Spinal cord (tissue), 10 donors: ENCODE data around the gene KIRREL1. TPM values are rescaled to one million over a fixed set of nuclear protein-coding genes. Genes with fewer than 3 reads are reported as not detected.
A peak's percentile ranks its signal among the peaks of the same experiment; 100 is the strongest.

ENCODE experiments used
- DNase-seq, 6 donors: peaks; one replicate each; pipeline versions ENCODE4 v3.0.0 to v3.0.0-alpha.2; 2013 to 2015; ENCODE audit warnings: low spot score in 6 of 6, low read depth in 4 of 6
- H3K27ac ChIP-seq: one replicate; pipeline ENCODE4 v1.5.1; 2013; ENCODE audit warnings: low read depth, low read length, control low read depth
- H3K27me3 ChIP-seq: one replicate; pipeline ENCODE4 v1.6.1; 2013; ENCODE audit warnings: low read length; ENCODE audit not compliant: control insufficient read depth, insufficient read depth
- H3K36me3 ChIP-seq: one replicate; pipeline ENCODE4 v1.6.1; 2013; ENCODE audit warnings: low read length; ENCODE audit not compliant: control insufficient read depth, insufficient read depth
- H3K4me1 ChIP-seq: one replicate; pipeline ENCODE4 v1.6.1; 2013; ENCODE audit warnings: low read length; ENCODE audit not compliant: control insufficient read depth, insufficient read depth
- H3K4me3 ChIP-seq: one replicate; pipeline ENCODE4 v1.5.1; 2013; ENCODE audit warnings: low read depth, low read length, control low read depth
- H3K9me3 ChIP-seq: one replicate; pipeline ENCODE4 v1.6.1; 2013; ENCODE audit warnings: low read length; ENCODE audit not compliant: control insufficient read depth, insufficient read depth
- WGBS: methylation state at CpG from one replicate; pipeline ENCODE4 v1.1.5; 2013; ENCODE audit warnings: missing lambda C conversion rate; ENCODE audit not compliant: insufficient coverage; 5-methylcytosine and 5-hydroxymethylcytosine counted together
- polyA plus RNA-seq, 2 donors: library from polyadenylated mRNA; unstranded; fragments of 120-200 nt; gene quantifications; one replicate each; pipeline ENCODE4 v1.2.1, GENCODE V29; 2013; ENCODE audit not compliant: insufficient read length in 2 of 2
- total RNA-seq, 2 donors: library from RNA; depleted of rRNA in 1 of 2; stranded (reverse); fragments of 120-200 nt in 1 of 2; fragments of >200 nt in 1 of 2; gene quantifications; one replicate each; pipeline versions ENCODE4 v1.2.3 to v1.2.4, GENCODE V29; 2013 to 2014
- donor health status: healthy.

The KIRREL1 gene
- total and polyA plus RNA-seq, 4 donors = 21.6 to 40.2 (median 29.2) TPM

GRCh38 chr1:158016651-158017335 lies 23.3 kb downstream of the KIRREL1 start:
- Histone ChIP-seq H3K4me3 (no peak overlapping the region), H3K36me3 (no peaks in the 10 kb centered on the region), H3K27me3 (no peaks in the 10 kb centered on the region), H3K4me1 (peaks cover 35% of the 10 kb centered on the region), H3K27ac (peak overlapping the region; percentile 80), H3K9me3 (no peaks in the 10 kb centered on the region)
- 74% methylated on average over 6 of the region's 10 CpGs for WGBS
- no peak for DNase-seq

- Histone ChIP-seq H3K27ac (peak overlapping the region; percentile 80), H3K36me3 (no peaks in the 10 kb centered on the region), H3K9me3 (no peaks in the 10 kb centered on the region), H3K27me3 (no peaks in the 10 kb centered on the region), H3K4me1 (peaks cover 40% of the 10 kb centered on the region), H3K4me3 (no peak overlapping the region)
- no peak for DNase-seq
- 95% methylated on average over 2 of the region's 4 CpGs for WGBS
Measured at GRCh38 chr1:158017800-158018595, 24.6 kb downstream of the KIRREL1 start.

DNA sequence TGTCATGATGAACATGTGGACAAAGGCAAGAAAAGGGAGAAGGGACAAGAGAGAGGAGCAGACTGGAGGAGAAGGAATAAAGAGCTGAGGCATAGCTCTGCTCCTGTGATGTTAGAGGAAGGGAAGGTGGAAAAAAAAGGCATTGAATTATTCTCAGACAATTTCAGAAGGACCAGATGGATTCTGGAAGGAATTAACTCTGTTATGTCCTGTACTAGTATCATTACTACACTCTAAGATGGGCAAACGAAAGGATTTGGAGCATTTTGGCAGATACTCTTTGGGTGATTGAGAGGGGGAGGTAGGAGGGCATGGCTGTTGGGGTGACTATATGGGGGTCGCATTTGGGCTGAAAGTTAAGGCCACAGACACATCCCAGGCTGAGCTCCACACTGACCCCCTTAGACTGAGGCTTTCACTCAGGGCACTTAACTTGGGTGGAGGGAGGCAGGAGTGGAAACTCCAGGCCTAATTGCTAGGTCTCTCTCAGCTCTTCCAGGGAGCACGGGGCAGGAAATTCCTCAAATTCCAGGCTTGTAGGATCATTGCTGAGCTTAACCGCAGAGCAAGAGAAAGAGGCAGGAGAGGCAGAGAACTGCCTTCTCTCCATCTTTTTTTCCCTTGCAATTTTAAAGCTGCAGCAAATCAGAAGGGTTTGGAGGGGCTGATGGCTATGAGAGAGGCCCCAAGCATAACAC lies 25.9 kb downstream of the KIRREL1 start:
- Histone ChIP-seq H3K27me3 (no peaks in the 10 kb centered on the region), H3K4me1 (peaks cover 29% of the 10 kb centered on the region), H3K27ac (peak overlapping the region; percentile 80), H3K9me3 (no peaks in the 10 kb centered on the region), H3K36me3 (no peaks in the 10 kb centered on the region), H3K4me3 (no peak overlapping the region)
- peak in 1 of 6 donors; percentile 73 for DNase-seq
- WGBS = 19% methylated on average over 2 of the region's 4 CpGs

DNA sequence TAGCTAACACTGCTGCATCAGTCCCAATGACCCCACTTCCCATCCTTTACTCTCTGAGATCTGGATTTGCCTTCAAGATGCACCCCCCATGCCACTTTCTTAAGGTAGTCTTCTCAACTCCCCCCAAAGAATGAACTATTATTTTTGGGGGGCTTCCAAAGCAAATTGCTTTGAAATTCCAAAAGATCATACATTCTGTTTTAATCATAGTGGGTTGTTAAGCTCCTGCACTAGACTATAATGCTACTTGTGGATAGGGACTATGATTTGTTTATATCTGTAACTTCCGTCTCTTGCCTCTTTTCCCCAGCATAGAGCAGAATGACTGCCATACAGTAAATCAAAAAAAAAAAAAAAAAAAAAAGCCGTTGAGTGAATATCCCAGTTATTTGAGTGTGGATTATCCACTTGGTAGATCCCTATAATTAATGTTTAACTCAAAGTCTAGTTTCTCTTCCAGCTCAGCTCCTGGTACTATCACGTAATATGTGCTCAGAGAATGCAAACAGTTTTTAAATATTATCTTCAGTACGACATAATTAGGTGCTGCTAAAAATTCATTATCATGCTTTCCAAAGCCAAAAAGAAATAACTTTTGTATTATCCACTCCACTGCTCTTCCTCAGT lies 26.9 kb downstream of the KIRREL1 start:
- DNase-seq = no peak
- no CpG with 5 or more reads among the region's 4 CpGs for WGBS
- Histone ChIP-seq H3K4me3 (no peak overlapping the region), H3K27me3 (no peaks in the 10 kb centered on the region), H3K27ac (peak overlapping the region; percentile 80), H3K4me1 (peaks cover 31% of the 10 kb centered on the region), H3K9me3 (no peaks in the 10 kb centered on the region), H3K36me3 (no peaks in the 10 kb centered on the region)

- peaks cover 37% of the 10 kb centered on the region for H3K4me1 ChIP-seq
- no peak overlapping the region for H3K4me3 ChIP-seq
- no peaks in the 10 kb centered on the region for H3K27me3 ChIP-seq
- no peaks in the 10 kb centered on the region for H3K36me3 ChIP-seq
- no peaks in the 10 kb centered on the region for H3K9me3 ChIP-seq
- no peak for DNase-seq
- peak overlapping the region; percentile 80 for H3K27ac ChIP-seq
- no CpG with 5 or more reads among the region's 6 CpGs for WGBS
Measured at GRCh38 chr1:158020886-158021620, 27.6 kb downstream of the KIRREL1 start.

DNA sequence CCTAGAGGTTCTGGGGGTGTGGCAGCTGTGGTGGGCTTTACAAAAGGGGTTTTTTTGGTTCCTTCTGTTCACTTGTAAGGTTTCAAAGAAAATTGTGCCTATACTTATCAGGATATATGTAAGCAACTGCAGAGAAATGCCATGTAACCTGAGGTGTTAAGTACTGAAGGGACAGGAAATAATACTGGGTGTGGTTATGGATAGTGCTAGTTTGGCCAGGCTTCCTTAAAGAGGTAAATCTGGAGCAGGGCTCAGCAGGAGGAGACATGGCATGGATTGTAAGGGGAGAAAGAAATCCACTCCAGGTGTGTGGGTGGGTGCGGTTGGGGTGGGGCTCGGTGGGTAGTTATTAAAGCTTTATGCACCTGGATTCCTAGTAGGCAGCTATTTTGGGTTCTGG lies 28.3 kb downstream of the KIRREL1 start:
- Histone ChIP-seq H3K27ac (peak overlapping the region; percentile 80), H3K9me3 (no peaks in the 10 kb centered on the region), H3K4me3 (no peak overlapping the region), H3K4me1 (peaks cover 39% of the 10 kb centered on the region), H3K27me3 (no peaks in the 10 kb centered on the region), H3K36me3 (no peaks in the 10 kb centered on the region)
- WGBS = 100% methylated on average over 1 of the region's 2 CpGs
- DNase-seq = no peak

DNA sequence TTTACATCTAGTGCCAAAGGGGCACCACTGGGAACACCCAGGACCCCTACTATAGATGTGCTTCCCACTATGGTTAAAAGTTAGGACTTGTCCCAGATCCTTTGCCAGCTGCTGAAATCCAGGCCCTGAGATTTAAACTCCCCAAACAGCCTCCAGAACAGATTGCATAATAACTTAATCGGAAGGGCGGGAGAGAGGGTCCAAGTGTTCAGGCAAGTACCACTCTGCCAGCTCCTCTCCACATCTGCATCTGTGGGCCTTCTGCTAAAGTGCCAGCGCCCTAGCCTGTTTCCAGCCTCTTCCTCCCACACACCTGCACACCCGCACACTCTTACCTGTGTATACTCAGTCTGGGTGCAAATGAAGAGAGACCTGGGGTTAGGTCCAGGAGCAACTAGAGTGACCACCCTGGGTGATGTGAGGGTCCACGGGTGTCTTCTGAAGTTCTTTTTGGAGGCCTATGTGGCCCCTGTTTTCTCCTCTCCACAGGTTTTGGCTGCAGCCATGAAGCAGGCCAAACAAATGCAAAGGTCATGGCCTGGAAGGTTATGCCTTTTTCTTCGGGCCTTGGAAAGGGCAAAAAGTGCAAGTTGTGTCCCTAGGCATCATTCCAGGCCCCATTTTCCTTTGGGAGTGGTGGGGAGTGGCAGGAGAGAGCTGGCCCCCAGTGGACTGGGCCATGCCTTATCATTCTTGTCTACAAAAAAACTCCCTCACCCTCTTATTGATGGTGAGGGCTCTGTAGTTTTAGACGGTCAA lies 29.3 kb downstream of the KIRREL1 start:
- H3K9me3 ChIP-seq = no peaks in the 10 kb centered on the region
- H3K36me3 ChIP-seq = no peaks in the 10 kb centered on the region
- no peak for DNase-seq
- H3K27ac ChIP-seq = peak overlapping the region; percentile 40
- 51% methylated on average over 4 of the region's 7 CpGs for WGBS
- H3K27me3 ChIP-seq = no peaks in the 10 kb centered on the region
- no peak overlapping the region for H3K4me3 ChIP-seq
- H3K4me1 ChIP-seq = peaks cover 40% of the 10 kb centered on the region

DNA sequence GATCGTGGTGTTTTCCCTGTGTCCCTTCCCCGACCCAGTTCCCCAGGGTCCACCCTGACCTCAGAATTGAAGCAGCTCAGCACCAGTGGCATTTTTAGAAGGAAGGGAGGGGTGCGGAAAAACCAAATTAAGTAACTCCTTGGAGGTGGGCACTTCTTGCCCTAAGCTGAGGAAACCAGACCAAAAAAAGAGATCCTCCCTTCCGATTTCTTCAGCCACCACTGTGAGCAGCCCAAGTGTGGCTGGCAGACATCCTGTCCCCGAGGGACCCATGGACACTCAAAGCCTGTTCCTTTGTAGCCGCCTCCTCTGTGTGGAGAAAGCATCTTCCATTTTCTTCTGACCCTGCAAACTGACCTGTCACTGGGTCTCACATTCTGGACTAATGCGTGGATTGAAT lies 31.3 kb downstream of the KIRREL1 start:
- no peak overlapping the region for H3K4me3 ChIP-seq
- WGBS = 82% methylated on average over 5 of the region's 7 CpGs

More for the DNA sequence above, 31.3 kb downstream of the KIRREL1 start:
- DNase-seq = no peak
- Histone ChIP-seq H3K27me3 (no peaks in the 10 kb centered on the region), H3K4me1 (peaks cover 31% of the 10 kb centered on the region), H3K36me3 (no peaks in the 10 kb centered on the region), H3K27ac (peak overlapping the region; percentile 16), H3K9me3 (no peaks in the 10 kb centered on the region)
